Neutrophil (primary cell): ENCODE data around the gene CYB5R4.

Experiments used
- H3K27ac ChIP-seq: fragments of 200-600 bp; sonication (generic); 2 replicates; pipeline ENCODE4 v1.5.1; 2016; ENCODE audit warnings: mild to moderate bottlenecking, moderate library complexity
- H3K27me3 ChIP-seq: fragments of 200-600 bp; sonication (generic); 2 replicates; pipeline ENCODE4 v1.6.0; 2016; ENCODE audit warnings: mild to moderate bottlenecking
- H3K36me3 ChIP-seq: fragments of 200-600 bp; sonication (generic); 2 replicates; pipeline ENCODE4 v1.5.1; 2017
- H3K4me1 ChIP-seq, 2 experiments: fragments of 200-600 bp in 1 of 2; sonication (generic) in 1 of 2; 1 replicate in 1 of 2; 2 replicates in 1 of 2; pipeline versions ENCODE4 v1.5.1 to v1.6.1; 2013 to 2016; ENCODE audit warnings: low read depth in 1 of 2, low read length in 1 of 2, mild to moderate bottlenecking in 1 of 2, moderate library complexity in 1 of 2; ENCODE audit not compliant: control insufficient read depth in 1 of 2, insufficient read depth in 1 of 2
- H3K4me3 ChIP-seq, 2 experiments: fragments of 200-600 bp in 1 of 2; sonication (generic) in 1 of 2; 1 replicate in 1 of 2; 2 replicates in 1 of 2; pipeline ENCODE4 v1.5.1; 2013 to 2016; ENCODE audit warnings: low read depth in 1 of 2, low read length in 1 of 2, mild to moderate bottlenecking in 1 of 2, moderate library complexity in 1 of 2
- H3K9me3 ChIP-seq: fragments of 200-600 bp; sonication (generic); 2 replicates; pipeline ENCODE4 v1.5.1; 2016
- CTCF ChIP-seq: fragments of 200-600 bp; sonication (generic); IDR thresholded peaks from 2 replicates; pipeline ENCODE4 v1.5.1; 2016; ENCODE audit warnings: antibody characterized with exemption

CYB5R4 gene

GRCh38 chr6:83824831-83825230 is 34.7 kb upstream of the CYB5R4 start:
- Histone ChIP-seq H3K4me3 (no peak overlapping the region), H3K36me3 (no peaks in the 10 kb centered on the region), H3K9me3 (no peaks in the 10 kb centered on the region), H3K4me1 (no peaks in the 10 kb centered on the region), H3K27me3 (peaks cover 5% of the 10 kb centered on the region), H3K27ac (no peak overlapping the region)
- no peak for TF ChIP-seq CTCF

GRCh38 chr6:83827050-83827449 is 32.4 kb upstream of the CYB5R4 start:
- H3K27me3 ChIP-seq, result peaks cover 5% of the 10 kb centered on the region
- no peak for TF ChIP-seq CTCF

GRCh38 chr6:83838727-83839126 is 20.8 kb upstream of the CYB5R4 start:
- H3K27ac ChIP-seq, result no peak overlapping the region
- H3K4me3 ChIP-seq, result no peak overlapping the region
- H3K27me3 ChIP-seq, result peaks cover 7% of the 10 kb centered on the region
- no peaks in the 10 kb centered on the region for H3K36me3 ChIP-seq
- no peaks in the 10 kb centered on the region for H3K4me1 ChIP-seq
- no peak for TF ChIP-seq CTCF
- no peaks in the 10 kb centered on the region for H3K9me3 ChIP-seq

More at GRCh38 chr6:83827050-83827449, 32.4 kb upstream of the CYB5R4 start:
- no peaks in the 10 kb centered on the region for H3K36me3 ChIP-seq
- H3K4me3 ChIP-seq, result no peak overlapping the region
- no peaks in the 10 kb centered on the region for H3K4me1 ChIP-seq
- no peaks in the 10 kb centered on the region for H3K9me3 ChIP-seq
- H3K27ac ChIP-seq, result no peak overlapping the region

DNA sequence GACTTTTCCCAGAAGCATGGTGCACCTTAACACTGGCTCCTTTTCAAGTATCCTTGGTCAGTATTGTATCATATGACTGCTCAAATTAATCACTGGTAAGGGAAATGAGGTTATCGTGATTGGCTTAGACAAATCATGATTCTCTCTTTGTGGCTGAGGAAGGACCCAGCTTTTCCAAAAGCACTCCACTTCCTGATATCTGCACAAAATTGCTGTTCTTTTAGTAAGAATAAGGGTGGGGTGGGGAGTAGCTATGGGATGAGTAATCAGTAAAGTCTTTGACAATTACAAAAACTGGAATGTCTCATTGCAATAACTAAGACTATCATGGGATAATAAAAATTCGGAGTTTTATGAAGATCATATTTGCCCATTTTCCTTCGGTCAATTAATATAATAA is 15.3 kb upstream of the CYB5R4 start:
- Histone ChIP-seq H3K27me3 (peaks cover 46% of the 10 kb centered on the region), H3K4me3 (no peak overlapping the region), H3K4me1 (no peaks in the 10 kb centered on the region), H3K36me3 (no peaks in the 10 kb centered on the region), H3K27ac (no peak overlapping the region), H3K9me3 (no peaks in the 10 kb centered on the region)
- TF ChIP-seq CTCF, result no peak

GRCh38 chr6:83846291-83846690 is 13.2 kb upstream of the CYB5R4 start:
- no peak for TF ChIP-seq CTCF
- no peak overlapping the region for H3K27ac ChIP-seq
- no peaks in the 10 kb centered on the region for H3K9me3 ChIP-seq

GRCh38 chr6:83847179-83847578 is 12.3 kb upstream of the CYB5R4 start:
- Histone ChIP-seq H3K9me3 (no peaks in the 10 kb centered on the region), H3K27me3 (peaks cover 75% of the 10 kb centered on the region), H3K4me3 (no peak overlapping the region), H3K36me3 (no peaks in the 10 kb centered on the region), H3K27ac (no peak overlapping the region), H3K4me1 (no peaks in the 10 kb centered on the region)
- TF ChIP-seq CTCF, result no peak

More at GRCh38 chr6:83846291-83846690, 13.2 kb upstream of the CYB5R4 start:
- peaks cover 66% of the 10 kb centered on the region for H3K27me3 ChIP-seq
- H3K4me3 ChIP-seq, result no peak overlapping the region
- no peaks in the 10 kb centered on the region for H3K4me1 ChIP-seq
- no peaks in the 10 kb centered on the region for H3K36me3 ChIP-seq
